Omental fat pad (tissue), 4 donors: ENCODE measurements around the gene ZC3HAV1. TPM values are rescaled to one million over a fixed set of nuclear protein-coding genes. Genes with fewer than 3 reads are reported as not detected.
"Not testable (repeated sequence)": the region's sequence is repeated elsewhere in the genome, so short reads cannot be mapped to it uniquely, and the experiment has no call there.

Experiments used
- ATAC-seq: fragments of 150-250 bp; one replicate; pipeline ENCODE4 v1.9.1; 2016; ENCODE audit warnings: mild to moderate bottlenecking, moderate library complexity; ENCODE audit not compliant: low FRiP score
- DNase-seq: peaks from one replicate; pipeline ENCODE4 v3.0.0-alpha.2; 2019; ENCODE audit warnings: low spot score
- CTCF ChIP-seq, 3 donors: fragments of 450-650 bp; IDR thresholded peaks; one replicate each; pipeline ENCODE4 v1.5.1; 2016 to 2017; ENCODE audit warnings: antibody characterized with exemption in 3 of 3, mild to moderate bottlenecking in 3 of 3, moderate library complexity in 2 of 3
- total RNA-seq, 4 donors: library from RNA; depleted of rRNA; stranded (reverse); fragments of >200 nt; gene quantifications; one replicate each; pipeline ENCODE4 v1.1.0, GENCODE V29; 2016

The ZC3HAV1 gene
- total RNA-seq, 4 donors from 2014 or later: 31.3 to 58.8 (median 50.8) TPM

GRCh38 chr7:139131601-139132041 is 22.1 kb upstream of the ZC3HAV1 start:
- ATAC-seq (no peak), DNase-seq (no peak)
- TF ChIP-seq CTCF (IDR thresholded peaks at IDR 0.05): no peak

GRCh38 chr7:139129814-139130213 is 20.3 kb upstream of the ZC3HAV1 start:
- not testable (repeated sequence) for DNase-seq, ATAC-seq

- no peak for ATAC-seq
Measured at GRCh38 chr7:139127648-139128047, 18.1 kb upstream of the ZC3HAV1 start.

GRCh38 chr7:139125657-139126056 is 16.1 kb upstream of the ZC3HAV1 start:
- DNase-seq (no peak), ATAC-seq (no peak)
- TF ChIP-seq CTCF (IDR thresholded peaks at IDR 0.05): no peak

More at GRCh38 chr7:139127648-139128047, 18.1 kb upstream of the ZC3HAV1 start:
- no peak for TF ChIP-seq CTCF (IDR thresholded peaks at IDR 0.05)
- DNase-seq: no peak

GRCh38 chr7:139124995-139125394 is 15.5 kb upstream of the ZC3HAV1 start:
- not testable (repeated sequence) for ATAC-seq, DNase-seq

GRCh38 chr7:139124084-139124914 is 14.8 kb upstream of the ZC3HAV1 start:
- TF ChIP-seq CTCF (IDR thresholded peaks at IDR 0.05): no peak
- ATAC-seq (no peak), DNase-seq (no peak)

GRCh38 chr7:139119486-139119849 is 9.9 kb upstream of the ZC3HAV1 start:
- ATAC-seq (no peak), DNase-seq (no peak)
- TF ChIP-seq CTCF (IDR thresholded peaks at IDR 0.05): no peak

GRCh38 chr7:139118805-139119485 is 9.4 kb upstream of the ZC3HAV1 start:
- DNase-seq: no peak
- ATAC-seq: no peak
- no peak for TF ChIP-seq CTCF (IDR thresholded peaks at IDR 0.05)
